PC-3 (cell line): ENCODE data around the gene ERBB4. TPM values are rescaled to one million over a fixed set of nuclear protein-coding genes. Genes with fewer than 3 reads are reported as not detected.
A peak's percentile ranks its signal among the peaks of the same experiment; 100 is the strongest.

Experiments
- ATAC-seq: fragments of 200-7000 bp; cut with Tn5 transposase; 2 replicates; pipeline ENCODE4 v1.9.1; 2020; ENCODE audit warnings: mild to moderate bottlenecking, moderate library complexity
- BruUV-seq: library from RNA; stranded (reverse); fragments of 400-500 nt; replicated peaks from 2 replicates; lab custom pipeline; 2021; lab: Mats Ljungman, UMichigan
- CTCF ChIA-PET: fragments of 300-600 bp; sonication (Branson Sonifier 250); formaldehyde crosslinking; loops from one replicate; lab custom pipeline; 2022; ENCODE audit warnings: antibody characterized with exemption; lab: Charles Lee
- POLR2A ChIA-PET: fragments of 300-600 bp; sonication (Branson Sonifier 250); formaldehyde crosslinking; loops from one replicate; lab custom pipeline; 2022; ENCODE audit warnings: antibody characterized with exemption; ENCODE audit not compliant: unreplicated experiment; lab: Charles Lee
- DNase-seq: peaks from one replicate; pipeline ENCODE4 v3.0.0-alpha.2; 2015
- H2AFZ ChIP-seq: fragments of 300-600 bp; sonication (generic); 2 replicates; pipeline ENCODE4 v1.6.0; 2016; ENCODE audit warnings: antibody characterized with exemption, low read length
- H3F3A ChIP-seq: fragments of 300-600 bp; sonication (generic); one replicate; pipeline ENCODE4 v1.6.0; 2017; ENCODE audit warnings: antibody characterized with exemption, low read length, control low read depth, mild to moderate bottlenecking; ENCODE audit not compliant: unreplicated experiment
- H3K27ac ChIP-seq: fragments of 300-600 bp; sonication (generic); 2 replicates; pipeline ENCODE4 v1.5.1; 2016; ENCODE audit warnings: mild to moderate bottlenecking, low read length
- H3K27me3 ChIP-seq: fragments of 300-600 bp; sonication (generic); 2 replicates; pipeline ENCODE4 v1.6.1; 2016; ENCODE audit warnings: low read length, mixed read lengths
- H3K36me3 ChIP-seq: fragments of 300-600 bp; sonication (generic); 2 replicates; pipeline ENCODE4 v1.6.1; 2016; ENCODE audit warnings: low read depth, mixed run types, low read length, mixed read lengths
- H3K4me1 ChIP-seq: fragments of 300-600 bp; sonication (generic); 2 replicates; pipeline ENCODE4 v1.5.1; 2016; ENCODE audit warnings: low read length; ENCODE audit not compliant: insufficient read depth
- H3K4me2 ChIP-seq: fragments of 300-600 bp; sonication (generic); 2 replicates; pipeline ENCODE4 v1.6.0; 2016; ENCODE audit warnings: low read length
- H3K4me3 ChIP-seq: fragments of 300-600 bp; sonication (generic); 2 replicates; pipeline ENCODE4 v1.5.1; 2016; ENCODE audit warnings: mild to moderate bottlenecking, low read length, mixed read lengths
- H3K79me2 ChIP-seq: fragments of 300-600 bp; sonication (generic); 2 replicates; pipeline ENCODE4 v1.6.1; 2017; ENCODE audit warnings: low read length, mixed read lengths
- H3K9ac ChIP-seq: fragments of 300-600 bp; sonication (generic); 2 replicates; pipeline ENCODE4 v1.6.0; 2016; ENCODE audit warnings: mild to moderate bottlenecking, low read length
- H3K9me2 ChIP-seq: fragments of 300-600 bp; sonication (generic); replicated peaks from 2 replicates; pipeline ENCODE4 v1.6.1; 2016; ENCODE audit warnings: mixed run types, low read length, mixed read lengths
- H3K9me3 ChIP-seq: fragments of 300-600 bp; sonication (generic); 2 replicates; pipeline ENCODE4 v1.6.1; 2016; ENCODE audit warnings: low read length, mixed read lengths
- H4K20me1 ChIP-seq: fragments of 300-600 bp; sonication (generic); 2 replicates; pipeline ENCODE4 v1.6.1; 2016; ENCODE audit warnings: low read length, mixed read lengths
- CTCF ChIP-seq: fragments of 300-600 bp; sonication (generic); conservative IDR thresholded peaks from 2 replicates; pipeline ENCODE4 v1.5.1; 2017; ENCODE audit warnings: antibody characterized with exemption, low read depth, mild to moderate bottlenecking, low read length
- EZH2 ChIP-seq: fragments of 300-600 bp; sonication (generic); IDR thresholded peaks from one replicate; pipeline ENCODE4 v1.6.1; 2017; ENCODE audit warnings: antibody characterized with exemption, mild to moderate bottlenecking, low read length; ENCODE audit not compliant: unreplicated experiment
- EZH2phosphoT487 ChIP-seq: fragments of 300-600 bp; sonication (generic); IDR thresholded peaks from 2 replicates; pipeline ENCODE4 v1.6.1; 2018; ENCODE audit warnings: mild to moderate bottlenecking, antibody characterized with exemption, low read length, borderline replicate concordance
- intact Hi-C: fragments of 100-400 bp; cut with micrococcal nuclease; formaldehyde crosslinking; loops from 2 replicates; pipeline ENCODE4 v1.9.0; 2023
- total RNA-seq: library from RNA; depleted of rRNA; stranded (reverse); fragments of >200 nt; gene quantifications from 2 replicates; pipeline ENCODE4 v1.2.3, GENCODE V29; 2014

The ERBB4 gene
- total RNA-seq, 1 experiment from 2014 or later = under 0.01 TPM

- H3K9me2 ChIP-seq = no peaks in the 10 kb centered on the region
- H3K9me3 ChIP-seq = no peaks in the 10 kb centered on the region
- H3K27me3 ChIP-seq = no peaks in the 10 kb centered on the region
- no peaks in the 10 kb centered on the region for H3K79me2 ChIP-seq
- intact Hi-C loops = loop anchor here (2.0 to 10.0 kb wide), 2 partner anchors 71 to 347 kb away; no protein-coding TSS in a partner anchor
- H3K36me3 ChIP-seq = no peaks in the 10 kb centered on the region
- CTCF ChIA-PET = interaction anchor here (0.6 to 1.2 kb wide), 4 partner anchors 17 to 395 kb away, joined by 3 to 5 read pairs (median 4); no protein-coding TSS in a partner anchor
- H3K4me2 ChIP-seq = no peak overlapping the region
- no peak overlapping the region for H2AFZ ChIP-seq
- no peak overlapping the region for H3K27ac ChIP-seq
- no peak for TF ChIP-seq EZH2phosphoT487
- TF ChIP-seq CTCF = peak; percentile 45
- H3K4me3 ChIP-seq = no peak overlapping the region
- H3K4me1 ChIP-seq = peaks cover 3% of the 10 kb centered on the region; the same call in 1 of the 2 replicates
- no peak overlapping the region for H3K9ac ChIP-seq
- ATAC-seq = no peak
- POLR2A ChIA-PET = no interaction called here
- no TSS peak for BruUV-seq
- peak; percentile 9 for DNase-seq
- no peaks in the 10 kb centered on the region for H4K20me1 ChIP-seq
- no peaks in the 10 kb centered on the region for H3F3A ChIP-seq
Measured at GRCh38 chr2:212177724-212178123, 360.9 kb downstream of the ERBB4 start.

- intact Hi-C loops = loop anchor here (2.0 to 10.0 kb wide), 2 partner anchors 73 to 349 kb away; no protein-coding TSS in a partner anchor
- ChIA-PET POLR2A (no interaction called here), CTCF (interaction anchor here (0.6 kb wide), 1 partner anchor 172 kb away, joined by 5 read pairs; no protein-coding TSS in a partner anchor)
- BruUV-seq = no TSS peak
- Histone ChIP-seq H3K9me2 (no peaks in the 10 kb centered on the region), H3F3A (no peaks in the 10 kb centered on the region), H3K79me2 (no peaks in the 10 kb centered on the region), H3K27me3 (no peaks in the 10 kb centered on the region), H4K20me1 (no peaks in the 10 kb centered on the region), H2AFZ (no peak overlapping the region), H3K27ac (no peak overlapping the region), H3K4me2 (no peak overlapping the region), H3K9ac (no peak overlapping the region), H3K9me3 (no peaks in the 10 kb centered on the region), H3K36me3 (no peaks in the 10 kb centered on the region), H3K4me1 (peaks cover 3% of the 10 kb centered on the region; the same call in 1 of the 2 replicates), H3K4me3 (no peak overlapping the region)
- DNase-seq (no peak), ATAC-seq (no peak)
- no peak for TF ChIP-seq CTCF
- TF ChIP-seq EZH2phosphoT487 = no peak
- TF ChIP-seq EZH2 = no peak
Measured at GRCh38 chr2:212176151-212176550, 362.5 kb downstream of the ERBB4 start.

- H3K9me2 ChIP-seq = no peaks in the 10 kb centered on the region
- H3K36me3 ChIP-seq = no peaks in the 10 kb centered on the region
- H2AFZ ChIP-seq = no peak overlapping the region
- POLR2A ChIA-PET = no interaction called here
- no peaks in the 10 kb centered on the region for H3F3A ChIP-seq
- H3K27ac ChIP-seq = no peak overlapping the region
- BruUV-seq = no TSS peak
- no peak overlapping the region for H3K4me3 ChIP-seq
- CTCF ChIA-PET = no interaction called here
- no peak overlapping the region for H3K4me2 ChIP-seq
- H3K4me1 ChIP-seq = peaks cover 3% of the 10 kb centered on the region; the same call in 1 of the 2 replicates
- DNase-seq (peak; percentile 54), ATAC-seq (peak; percentile 100)
- no peak overlapping the region for H3K9ac ChIP-seq
- no peaks in the 10 kb centered on the region for H3K79me2 ChIP-seq
- no peaks in the 10 kb centered on the region for H3K9me3 ChIP-seq
- intact Hi-C loops = loop anchor here (10.0 kb wide), 1 partner anchor 351 kb away; no protein-coding TSS in a partner anchor
- H3K27me3 ChIP-seq = no peaks in the 10 kb centered on the region
- TF ChIP-seq CTCF = no peak
- TF ChIP-seq EZH2phosphoT487 = no peak
- no peak for TF ChIP-seq EZH2
- no peaks in the 10 kb centered on the region for H4K20me1 ChIP-seq
Measured at GRCh38 chr2:212173756-212174510, 364.7 kb downstream of the ERBB4 start.
